Epithelial cell of prostate (primary cell): ENCODE results near the gene SPTB.

Experiments used
- DNase-seq: peaks from one replicate; pipeline ENCODE4 v3.0.0-alpha.2; 2011; ENCODE audit warnings: low read depth, low spot score
- H3K27ac ChIP-seq: fragments of 450-650 bp; 2 replicates; pipeline ENCODE4 v1.5.1; 2017; ENCODE audit warnings: mild to moderate bottlenecking

The SPTB gene

DNA sequence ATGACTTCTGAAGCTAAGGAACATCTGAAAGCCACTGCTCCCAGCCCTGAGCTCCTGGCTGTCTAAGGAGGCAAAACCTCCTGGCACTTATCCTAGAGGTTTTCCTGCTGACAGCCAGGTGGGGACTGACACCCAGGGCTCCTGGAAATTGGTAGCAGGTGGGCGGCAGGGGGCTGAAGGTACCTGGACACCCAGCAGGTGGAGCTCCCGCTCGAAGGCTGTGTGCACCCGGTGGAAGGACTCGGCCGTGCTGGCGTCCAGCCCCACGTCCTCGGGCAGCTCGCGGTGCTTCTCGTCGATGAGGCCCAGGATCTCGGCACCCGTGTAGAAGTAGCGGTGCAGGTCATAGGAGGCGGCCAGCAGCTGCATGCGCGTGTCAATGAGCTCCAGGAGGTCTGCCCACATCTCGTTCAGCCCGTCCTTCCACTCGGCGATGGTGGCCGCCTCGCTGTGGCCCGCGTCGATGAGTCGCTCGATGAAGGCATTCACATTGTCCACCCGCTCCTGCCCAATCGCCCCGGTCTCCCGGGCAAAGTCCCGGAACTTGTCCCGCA is 107.2 kb downstream of the SPTB start:
- H3K27ac ChIP-seq = no peak overlapping the region
- no peak for DNase-seq

DNA sequence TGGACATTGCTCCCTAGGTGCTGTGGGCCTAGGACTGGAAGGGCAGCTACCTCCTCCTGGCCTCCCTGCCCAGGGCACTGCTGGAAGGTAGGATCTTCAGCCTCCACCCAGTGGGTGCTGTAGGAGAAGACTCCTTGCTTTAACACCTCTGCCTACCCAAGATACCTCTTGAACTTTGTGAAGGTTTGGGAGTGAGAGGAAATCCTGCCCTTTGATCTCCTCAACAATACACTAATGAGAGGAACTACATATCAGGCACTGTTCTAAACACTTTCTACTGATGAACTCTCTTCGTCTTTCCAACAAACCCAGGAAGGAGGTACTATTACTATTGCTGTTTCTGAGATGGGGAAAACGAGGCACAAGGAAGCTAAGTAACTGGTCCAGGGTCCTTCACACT is 108.5 kb downstream of the SPTB start:
- no peak overlapping the region for H3K27ac ChIP-seq
- DNase-seq = no peak

DNA sequence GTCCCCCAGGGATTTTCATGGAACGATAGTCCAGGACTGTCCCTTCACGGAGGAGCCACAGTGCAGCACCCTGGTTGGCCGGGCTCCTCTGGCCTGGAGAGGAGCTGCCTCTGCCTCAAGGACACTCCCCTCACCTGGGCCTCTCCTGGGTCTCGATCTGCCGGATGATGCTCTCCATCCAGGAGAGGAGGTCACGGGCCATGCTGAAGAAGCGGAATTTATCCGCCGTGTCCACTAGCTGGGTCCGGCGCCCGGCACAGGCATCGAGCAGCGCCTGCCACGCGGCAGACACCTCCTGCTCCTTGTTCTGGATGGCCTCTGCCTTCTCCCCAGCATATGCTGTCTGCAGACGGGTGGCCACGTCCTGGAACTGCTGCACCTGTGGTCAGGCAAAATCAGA is 109.0 kb downstream of the SPTB start:
- no peak for DNase-seq
- H3K27ac ChIP-seq = no peak overlapping the region

DNA sequence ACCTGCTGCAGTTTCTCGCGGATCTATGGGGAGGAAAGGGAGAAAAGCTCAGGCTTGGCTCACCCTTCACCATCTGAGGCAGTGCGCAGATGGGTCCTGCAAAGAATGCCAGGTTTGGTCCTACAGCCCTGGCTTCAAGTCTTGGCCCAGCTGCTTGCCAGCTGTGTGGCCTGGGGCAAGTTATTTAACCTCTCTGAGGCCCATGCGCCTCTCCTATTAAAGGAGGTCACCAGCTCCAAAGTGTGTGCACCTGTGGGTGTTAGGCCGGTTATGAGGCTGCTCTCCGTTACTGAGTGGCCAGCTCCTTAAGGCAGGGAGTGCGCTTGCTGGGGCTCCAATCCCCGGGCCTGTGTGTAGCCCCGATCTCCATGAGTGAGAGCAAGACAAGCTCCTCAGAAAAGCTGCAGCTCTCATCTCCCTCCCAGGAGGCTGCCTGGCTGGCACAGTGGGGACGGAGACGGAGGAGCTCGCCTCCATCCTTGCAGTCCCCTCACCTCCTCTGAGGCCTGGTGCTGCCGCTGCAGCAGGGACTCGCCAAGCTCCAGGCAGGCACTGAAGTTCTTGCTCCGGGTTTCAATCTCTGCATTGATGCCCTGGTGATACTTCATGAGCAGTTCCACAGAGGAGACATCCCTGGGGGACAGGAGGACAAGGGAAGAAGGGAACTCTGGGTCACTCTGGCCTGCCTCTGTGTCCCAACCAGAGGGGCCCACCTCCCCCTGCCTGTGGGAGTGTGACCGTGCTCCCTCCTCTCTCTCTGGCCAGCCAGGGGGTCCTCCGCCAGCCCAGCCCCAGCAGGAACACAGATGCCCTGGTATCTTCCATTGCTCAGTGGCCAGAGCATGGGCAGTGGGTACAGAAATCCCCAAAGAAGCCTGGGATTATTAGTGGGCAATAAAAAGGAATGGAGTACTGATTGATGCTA is 110.3 kb downstream of the SPTB start:
- DNase-seq = no peak
- H3K27ac ChIP-seq = no peak overlapping the region

DNA sequence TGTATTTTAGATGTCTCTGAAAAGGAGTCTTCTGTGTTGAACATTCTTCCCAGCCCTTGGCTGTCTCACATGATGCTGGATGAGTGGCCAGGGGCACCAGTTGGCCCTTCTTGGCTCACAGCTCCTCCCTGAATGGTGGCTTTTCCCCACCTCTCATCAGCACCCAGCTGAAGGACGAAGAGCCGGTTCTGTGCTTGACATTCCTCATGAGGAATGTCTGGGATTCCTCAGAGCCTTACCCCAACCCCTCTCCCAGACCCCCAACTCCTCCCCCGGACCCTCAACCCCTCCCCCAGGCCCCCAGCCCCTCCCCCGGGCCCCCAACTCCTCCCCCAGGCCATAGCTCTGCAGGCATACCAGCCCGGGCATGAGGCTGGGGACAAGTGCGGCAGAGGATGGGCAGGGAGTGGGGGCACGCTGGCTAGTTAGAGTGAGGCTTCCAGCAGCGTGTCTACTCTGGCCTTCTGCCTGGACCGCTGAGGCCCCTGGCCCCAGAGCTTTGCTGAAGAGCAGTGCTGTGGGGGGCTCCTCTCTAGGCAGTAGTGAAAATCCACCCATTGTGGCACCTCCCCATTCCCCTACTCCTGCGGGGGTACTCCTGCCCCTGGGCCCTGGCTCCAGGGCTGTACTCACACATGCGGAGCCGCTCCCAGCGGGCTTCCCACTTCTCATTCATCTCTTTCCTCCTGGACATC is 111.2 kb downstream of the SPTB start:
- H3K27ac ChIP-seq = no peak overlapping the region
- no peak for DNase-seq

DNA sequence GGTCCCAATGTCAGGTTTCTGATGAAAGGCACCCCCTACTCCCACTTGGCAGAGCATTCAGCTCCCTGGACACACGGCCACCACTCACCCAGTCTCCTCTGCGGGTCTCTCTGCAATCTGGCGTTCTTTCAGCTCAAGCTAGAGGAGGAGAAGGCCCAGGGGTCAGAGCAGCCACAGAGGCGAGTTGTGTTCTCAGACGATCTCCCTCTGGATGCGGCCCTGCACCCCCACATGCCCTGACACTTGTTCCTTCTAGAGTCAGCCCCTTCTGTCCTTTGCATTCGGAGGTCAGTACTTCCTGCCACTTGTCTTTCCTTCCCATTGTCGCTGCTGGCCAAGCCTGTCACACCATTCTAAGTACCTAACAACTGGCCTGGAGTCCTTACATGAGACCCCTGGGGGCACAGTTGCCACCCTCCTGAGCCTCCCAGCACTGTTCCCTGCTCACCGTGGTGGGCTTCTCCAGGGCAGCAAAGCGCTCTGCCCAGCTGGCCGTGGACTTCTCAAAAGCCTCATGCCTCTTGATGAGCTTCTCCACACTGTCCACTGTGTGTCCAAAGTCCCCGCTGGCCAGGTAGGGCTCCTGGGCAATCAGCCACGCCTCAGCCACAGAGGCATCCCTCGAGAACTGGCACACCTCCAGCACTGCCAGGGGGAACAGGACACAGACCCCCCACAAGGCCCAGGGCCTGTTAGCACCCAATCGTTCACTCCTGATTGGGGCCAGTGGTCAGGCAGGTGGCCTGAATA is 112.3 kb downstream of the SPTB start:
- no peak for DNase-seq
- no peak overlapping the region for H3K27ac ChIP-seq

DNA sequence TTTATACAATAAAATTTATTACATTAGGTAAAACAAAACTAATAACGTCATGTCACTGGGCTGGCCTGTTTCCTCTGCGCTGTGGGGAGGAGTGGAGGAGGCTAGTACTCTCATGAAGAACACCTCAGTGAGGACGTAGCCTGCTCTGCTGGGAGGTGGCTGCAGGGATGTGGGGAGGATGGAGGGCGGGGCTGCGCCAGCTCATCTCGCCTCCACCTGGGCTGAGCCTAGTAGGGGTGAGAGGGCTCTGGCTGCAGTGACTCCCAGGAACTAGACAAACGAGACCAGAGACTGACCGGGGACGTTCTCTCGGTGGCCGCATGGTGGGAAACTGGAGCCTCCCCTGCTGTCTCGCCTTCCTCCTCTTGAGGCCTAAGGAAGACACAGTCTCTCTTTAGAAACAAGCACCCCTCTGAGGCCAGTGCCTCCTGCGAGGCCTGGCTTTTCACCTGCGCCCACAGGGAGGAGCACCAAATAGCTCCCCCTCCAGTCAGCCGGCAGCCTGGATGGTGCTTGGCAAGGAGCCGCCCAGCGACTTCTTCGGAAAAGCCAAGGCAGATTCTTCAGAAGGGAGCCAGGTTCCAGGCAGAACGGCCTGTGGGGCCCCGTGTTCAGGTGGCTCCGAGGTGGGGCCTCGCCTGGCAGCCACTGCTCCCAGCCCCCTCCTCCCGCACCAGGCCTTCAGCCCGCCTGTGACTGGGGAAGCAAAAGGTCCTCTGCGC is 113.1 kb downstream of the SPTB start:
- no peak for DNase-seq
- no peak overlapping the region for H3K27ac ChIP-seq

DNA sequence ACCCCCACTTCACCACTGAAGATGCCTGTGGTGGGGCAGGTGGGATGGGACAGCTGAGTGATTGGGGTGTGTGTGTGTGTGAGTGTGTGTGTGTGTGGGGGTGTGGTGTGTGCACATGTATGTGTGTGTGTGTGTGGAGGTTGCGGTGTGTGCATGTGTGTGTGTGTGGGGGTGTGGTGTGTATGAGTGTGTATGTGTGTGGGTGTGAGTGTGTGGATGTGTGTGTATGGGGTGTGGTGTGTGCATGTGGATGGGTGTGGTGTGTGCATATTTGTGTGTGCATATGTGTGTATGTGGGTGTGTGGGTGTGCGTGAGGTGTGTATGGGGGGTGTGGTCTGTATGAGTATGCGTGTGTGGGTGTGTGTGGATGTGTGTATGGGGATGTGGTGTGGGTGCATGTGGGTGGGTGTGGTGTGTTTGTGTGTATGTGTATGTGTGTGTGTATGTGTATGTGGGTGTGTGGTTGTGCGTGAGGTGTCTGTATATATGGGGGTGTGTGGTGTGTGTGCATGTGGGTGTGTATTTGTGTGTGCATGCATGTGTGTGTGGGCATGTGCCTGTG is 113.9 kb downstream of the SPTB start:
- no peak for DNase-seq
- no peak overlapping the region for H3K27ac ChIP-seq

DNA sequence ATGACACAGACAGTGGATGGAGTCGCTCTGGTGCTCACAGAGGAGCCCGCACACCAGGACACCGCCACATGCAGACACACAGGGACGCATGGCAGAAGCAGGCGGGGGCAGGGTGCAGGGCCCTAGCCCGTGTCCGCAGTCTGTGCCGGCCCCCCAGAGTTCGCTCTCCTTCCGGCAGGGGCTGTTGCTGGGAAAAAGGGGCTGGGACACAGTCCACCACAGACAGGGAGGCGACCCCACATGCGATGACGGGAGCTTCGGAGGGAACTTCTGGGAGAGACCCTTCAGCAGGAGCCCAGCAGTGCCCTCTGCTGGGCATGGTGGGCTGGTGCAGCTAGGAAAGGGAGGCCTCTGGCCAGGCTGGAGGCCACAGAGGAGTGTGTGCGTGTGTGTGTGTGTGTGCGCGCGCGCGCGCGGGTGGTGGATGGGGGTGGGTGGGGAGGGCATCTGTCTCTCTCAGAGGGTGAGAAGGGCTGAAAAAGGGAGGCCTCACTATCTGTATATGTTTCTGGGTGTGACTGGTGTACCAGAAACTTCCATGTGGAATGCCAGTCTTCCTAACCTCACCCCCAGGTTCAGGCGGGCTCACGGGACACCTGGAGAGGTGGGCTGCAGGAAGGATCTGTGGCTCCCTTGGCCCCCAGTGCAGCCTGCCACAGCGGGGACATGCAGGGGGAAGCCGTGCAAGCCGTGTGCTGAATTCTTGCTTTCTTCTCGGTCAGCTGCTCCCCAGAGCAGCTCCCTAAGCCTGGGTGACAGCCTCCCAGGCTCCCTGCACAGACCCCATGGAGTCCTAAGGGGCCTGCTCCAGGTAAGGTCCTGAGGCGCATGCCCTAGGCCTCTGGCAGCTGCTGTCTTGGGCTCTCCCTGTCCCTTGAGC is 114.8 kb downstream of the SPTB start:
- no peak overlapping the region for H3K27ac ChIP-seq
- DNase-seq = no peak

DNA sequence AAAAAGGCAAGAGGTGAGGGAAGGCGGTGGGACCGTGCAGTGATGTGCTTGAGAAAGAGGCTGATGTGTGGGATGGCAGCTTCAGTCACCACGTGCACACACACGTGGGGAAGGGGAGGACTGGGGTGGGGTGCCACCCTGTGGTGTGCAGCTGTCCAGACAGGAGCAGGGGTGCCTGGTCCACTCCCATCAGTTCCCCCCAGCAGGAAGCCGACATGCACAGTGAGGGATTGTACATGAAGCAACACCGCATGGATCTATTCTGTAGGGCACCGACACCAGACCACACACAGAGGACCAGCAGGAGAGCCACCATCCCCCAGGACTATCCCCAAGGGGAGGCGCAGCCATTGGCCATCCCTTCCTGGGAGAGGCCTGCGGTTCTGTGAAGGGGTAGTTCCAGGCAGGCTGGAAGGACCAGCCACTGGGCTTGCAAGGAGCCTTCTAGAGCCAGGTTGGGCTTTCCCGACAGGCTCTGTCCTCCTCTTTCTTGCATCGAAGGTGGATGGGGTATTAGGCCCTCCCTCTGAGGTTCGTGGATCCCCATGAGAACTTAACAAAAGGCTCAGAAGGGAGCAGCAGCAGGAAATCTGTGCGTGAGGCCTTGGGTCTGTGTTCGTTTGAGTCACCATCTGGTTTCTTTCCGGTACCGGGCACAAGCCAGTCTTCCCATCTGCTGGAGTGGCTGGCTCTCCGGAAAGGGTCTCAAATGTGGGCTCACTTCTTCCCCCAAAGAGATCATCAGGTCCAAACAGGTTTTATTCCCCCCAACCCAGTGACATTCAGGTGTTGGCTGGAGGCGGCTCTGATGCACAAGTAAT is 115.7 kb downstream of the SPTB start:
- no peak for DNase-seq

DNA sequence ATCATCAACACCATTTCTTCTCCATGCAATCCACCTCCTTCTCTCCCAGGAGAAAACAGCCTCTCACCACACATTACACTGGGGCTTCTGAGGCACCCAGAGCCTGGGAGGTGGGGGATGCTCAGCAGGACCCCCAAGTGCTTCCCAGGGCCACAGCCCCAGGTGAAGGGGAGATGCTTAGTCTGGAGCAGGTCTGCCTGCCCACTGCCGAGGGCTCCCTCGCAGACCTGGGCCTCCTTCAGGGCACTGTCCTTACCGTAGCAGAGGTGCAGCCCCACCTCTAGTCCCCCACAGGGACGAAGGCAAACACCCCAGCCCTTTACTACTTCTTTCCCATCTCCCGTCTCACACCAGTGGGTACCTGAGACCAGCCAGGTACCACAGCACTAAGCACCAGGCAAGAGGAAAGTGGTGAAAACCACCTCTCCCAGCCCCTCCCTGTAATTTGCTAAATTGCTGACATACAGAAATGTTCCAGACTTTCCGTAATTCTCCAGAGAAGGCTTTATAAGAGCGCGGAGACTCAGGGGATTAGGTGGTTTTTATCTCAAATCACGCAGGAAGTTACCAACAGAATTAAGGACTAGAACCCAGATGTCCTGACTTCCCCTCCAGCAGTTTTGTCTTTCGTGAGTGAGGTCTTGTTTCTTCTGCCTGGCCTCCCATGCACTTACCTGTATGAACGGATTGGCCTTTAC is 116.5 kb downstream of the SPTB start:
- DNase-seq = no peak
- no peak overlapping the region for H3K27ac ChIP-seq

More for the DNA sequence above, 115.7 kb downstream of the SPTB start:
- H3K27ac ChIP-seq = no peak overlapping the region

DNA sequence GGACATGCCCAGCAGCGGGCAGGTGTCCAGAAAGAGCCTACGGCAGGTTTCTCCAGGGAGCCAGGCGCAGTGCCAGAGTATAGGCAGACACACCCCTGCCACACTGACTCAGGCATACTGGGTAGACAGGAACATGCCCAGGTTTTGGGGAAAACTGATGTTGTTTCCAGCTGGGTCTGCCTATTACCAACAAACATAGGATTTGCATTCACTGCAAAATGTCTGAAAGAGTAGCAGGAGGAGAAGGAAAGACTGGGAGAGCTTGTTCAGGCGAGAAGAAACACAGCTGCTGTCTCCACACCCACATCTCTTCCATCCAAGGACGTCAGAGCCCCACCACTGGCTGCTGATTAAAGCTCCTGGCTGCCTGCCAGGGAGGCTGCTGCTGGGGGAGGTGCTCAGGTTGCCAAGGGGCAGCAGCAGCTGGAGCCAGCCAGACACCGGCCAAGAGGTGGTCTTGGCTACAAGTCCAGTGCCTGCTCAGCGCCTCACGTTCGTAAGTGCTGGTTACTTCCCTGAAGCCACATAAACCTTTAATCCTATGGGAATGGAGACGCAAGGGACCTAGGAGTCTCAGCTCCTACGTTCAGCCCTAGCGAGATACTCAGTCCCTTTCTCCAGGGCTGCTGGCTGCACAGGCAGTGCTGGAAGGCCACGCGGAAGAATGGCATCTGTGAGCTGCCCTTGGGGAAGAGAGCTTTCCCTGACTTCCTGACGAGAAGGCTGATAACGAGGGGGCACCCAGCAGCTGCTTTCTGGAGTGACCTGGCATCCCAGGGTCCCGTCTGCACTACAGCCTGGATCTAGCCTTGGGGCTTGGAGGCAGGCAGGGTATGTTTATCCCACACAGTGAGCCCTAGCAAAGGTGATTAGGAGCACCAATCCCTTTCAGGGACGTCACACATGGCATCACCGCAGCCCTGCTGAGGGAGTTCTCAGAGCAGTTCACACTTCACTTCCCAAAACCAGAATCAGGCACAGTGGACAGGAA is 117.4 kb downstream of the SPTB start:
- H3K27ac ChIP-seq = peak overlapping the region; percentile 69
- DNase-seq = peak; percentile 68

DNA sequence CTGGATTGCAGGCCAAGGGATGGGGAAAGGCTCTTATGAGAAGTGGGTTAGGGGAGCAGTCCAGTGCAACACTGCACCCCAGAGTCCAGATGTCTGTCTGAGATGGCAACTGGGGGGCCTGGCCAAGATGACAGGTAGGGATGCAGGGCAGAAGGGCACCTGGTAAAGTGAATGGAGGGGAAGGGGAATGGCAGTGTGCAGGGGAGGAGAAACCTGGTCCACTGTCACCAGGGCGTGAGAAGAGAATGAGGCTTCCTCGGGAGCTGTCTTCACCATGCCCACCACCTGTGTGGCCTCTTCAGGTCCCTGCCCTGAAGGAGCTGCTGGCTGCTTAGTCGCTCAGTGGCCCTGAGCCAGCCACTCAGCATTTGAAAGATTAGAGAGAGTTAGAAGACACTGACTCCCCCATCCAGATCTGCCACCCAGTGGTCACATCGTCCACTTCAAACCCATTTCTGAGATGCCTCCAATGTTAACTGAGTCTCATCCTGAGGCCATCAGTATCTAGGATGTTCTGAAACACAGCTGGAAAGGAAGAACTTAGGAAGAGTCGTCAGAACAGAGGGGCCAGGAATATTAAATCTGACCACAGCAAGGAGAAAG is 118.2 kb downstream of the SPTB start:
- peak overlapping the region; percentile 69 for H3K27ac ChIP-seq
- no peak for DNase-seq

DNA sequence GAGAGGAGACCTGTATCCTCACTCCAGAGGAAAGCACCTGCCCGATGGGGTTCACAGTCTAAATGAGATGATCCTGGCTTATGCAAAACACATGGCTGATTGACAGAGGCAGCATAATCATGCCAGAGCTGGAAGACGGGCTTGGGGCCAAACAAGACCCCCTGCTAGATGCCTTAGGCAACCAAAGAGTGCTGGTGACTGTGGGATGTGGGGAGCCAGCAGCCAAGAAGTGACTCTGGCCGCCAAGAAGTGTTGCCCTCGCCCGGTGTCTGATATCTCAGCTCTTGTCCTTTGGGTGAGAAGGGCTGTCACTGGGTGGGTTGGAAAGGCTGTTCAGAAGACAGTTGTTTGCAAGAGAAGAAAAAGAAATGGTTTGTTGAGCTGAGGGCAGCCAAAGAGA is 118.8 kb downstream of the SPTB start:
- no peak overlapping the region for H3K27ac ChIP-seq
- no peak for DNase-seq

DNA sequence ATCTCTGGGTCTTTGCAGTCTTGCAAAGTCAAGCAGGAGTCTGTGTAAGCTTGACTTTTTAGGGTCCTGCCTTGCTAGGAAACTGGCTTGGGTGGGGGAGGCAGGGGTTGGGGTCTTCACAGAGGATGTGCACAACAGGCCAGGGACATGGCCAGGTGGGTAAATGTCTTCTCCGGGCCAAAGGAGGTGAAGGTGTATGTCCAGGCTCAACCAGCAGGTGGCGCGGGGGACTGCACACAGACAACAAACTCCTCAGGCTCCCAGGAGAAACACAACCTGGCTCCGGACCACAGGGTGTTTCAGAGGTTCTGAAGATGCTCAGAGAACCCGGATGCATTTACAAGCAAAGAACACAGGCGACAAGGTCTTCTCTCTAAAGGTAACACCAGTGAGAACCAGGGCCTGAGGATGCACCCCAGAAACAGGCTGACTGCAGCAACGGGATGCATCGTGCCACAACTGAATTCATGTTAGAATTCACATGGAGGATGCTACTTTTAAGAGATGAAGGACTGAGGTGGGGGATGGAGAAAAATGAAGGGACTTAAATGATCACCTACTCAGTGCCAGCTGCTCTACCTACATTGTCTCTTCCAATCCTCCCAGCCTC is 119.5 kb downstream of the SPTB start:
- no peak for DNase-seq
- no peak overlapping the region for H3K27ac ChIP-seq
